Dermis blood vessel endothelial cell (primary cell): Measurements from ENCODE around the gene HYKK. TPM values are rescaled to one million over a fixed set of nuclear protein-coding genes. Genes with fewer than 3 reads are reported as not detected.
A peak's percentile ranks its signal among the peaks of the same experiment; 100 is the strongest.
"Not testable (repeated sequence)": the region's sequence is repeated elsewhere in the genome, so short reads cannot be mapped to it uniquely, and the experiment has no call there.

Source experiments
- DNase-seq: peaks from one replicate; pipeline ENCODE4 v3.0.0; 2010
- total RNA-seq: library from RNA; depleted of rRNA; stranded (reverse); fragments of >200 nt; gene quantifications from 2 replicates; pipeline ENCODE4 v1.2.3, GENCODE V29; 2014

The HYKK gene
- total RNA-seq, 1 donor from 2014 or later: 3.4 TPM

- peak; percentile 13 for DNase-seq
Measured at GRCh38 chr15:78540871-78541743, 33.7 kb downstream of the HYKK start.

DNA sequence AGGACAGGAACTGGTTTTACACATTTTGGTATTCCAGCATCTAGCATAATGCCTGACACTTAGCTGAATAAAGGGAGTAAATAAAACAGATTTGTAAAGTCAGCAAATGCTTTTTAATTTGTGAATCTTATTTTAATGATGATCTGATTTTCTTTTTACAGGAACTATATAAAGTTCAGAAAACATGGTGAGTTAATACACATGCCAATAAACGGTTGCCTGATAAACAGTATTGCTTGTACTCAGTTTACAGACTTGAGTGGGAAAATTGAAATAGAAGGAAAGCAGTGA is 34.3 kb downstream of the HYKK start:
- DNase-seq: no peak

- DNase-seq: no peak
Measured at GRCh38 chr15:78542647-78543046, 35.3 kb downstream of the HYKK start.

DNA sequence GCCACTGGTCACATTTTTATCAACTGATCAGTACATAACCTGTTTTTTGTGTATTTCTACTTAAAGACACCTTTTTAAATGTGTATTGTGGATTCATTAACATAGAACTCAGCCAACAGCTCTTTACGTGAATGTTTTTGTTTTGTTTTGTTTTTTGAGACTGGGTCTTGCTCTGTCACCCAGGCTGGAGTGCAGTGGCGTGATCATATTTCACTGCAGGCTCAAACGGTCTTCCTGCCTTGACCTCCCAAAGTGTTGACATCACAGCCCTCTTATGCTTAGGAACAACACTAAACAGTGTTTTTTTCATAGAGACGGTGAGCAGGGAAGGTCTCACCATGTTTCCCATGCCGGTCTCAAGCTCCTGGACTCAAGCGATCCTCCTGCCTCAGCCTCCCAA is 42.8 kb downstream of the HYKK start:
- DNase-seq: no peak

DNA sequence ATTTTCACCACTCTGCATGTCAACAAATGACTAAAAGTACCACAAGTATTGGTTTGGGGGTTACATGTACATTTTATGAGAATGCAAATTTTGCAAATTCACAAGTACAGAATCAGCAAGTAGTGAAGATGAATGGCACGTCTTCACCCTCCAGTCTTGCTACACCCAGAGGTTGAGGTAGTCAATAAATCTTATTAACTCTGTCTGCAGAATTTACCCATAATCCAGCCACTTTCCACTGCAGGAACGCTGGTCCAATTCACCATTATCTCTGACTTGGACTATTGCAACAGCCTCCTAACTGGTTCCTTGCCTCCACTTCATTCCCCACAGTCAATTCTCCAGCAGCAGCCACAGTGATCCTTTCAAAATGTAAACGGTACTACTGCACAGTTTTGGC is 43.4 kb downstream of the HYKK start:
- no peak for DNase-seq

GRCh38 chr15:78551902-78552301 is 44.5 kb downstream of the HYKK start:
- no peak for DNase-seq

DNA sequence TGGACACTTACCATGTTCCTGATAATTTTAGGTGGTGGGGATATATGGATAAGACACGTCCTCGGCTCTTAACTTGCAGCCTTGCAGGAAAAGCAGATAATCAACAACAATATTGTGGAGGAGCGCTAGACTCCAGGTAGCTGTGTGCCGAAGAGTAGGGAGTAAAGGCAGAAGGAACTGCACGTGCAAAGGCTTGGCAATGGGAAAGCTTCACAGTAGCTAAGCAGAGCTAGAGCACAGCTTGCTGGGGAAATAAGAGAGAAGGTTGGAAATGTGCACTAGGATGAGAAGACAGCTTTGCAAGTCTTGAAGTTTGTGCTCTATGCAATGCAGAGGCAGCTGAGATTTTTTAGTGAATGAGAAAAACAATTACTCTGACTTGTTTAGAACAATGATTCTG is 45.2 kb downstream of the HYKK start:
- DNase-seq: no peak

DNA sequence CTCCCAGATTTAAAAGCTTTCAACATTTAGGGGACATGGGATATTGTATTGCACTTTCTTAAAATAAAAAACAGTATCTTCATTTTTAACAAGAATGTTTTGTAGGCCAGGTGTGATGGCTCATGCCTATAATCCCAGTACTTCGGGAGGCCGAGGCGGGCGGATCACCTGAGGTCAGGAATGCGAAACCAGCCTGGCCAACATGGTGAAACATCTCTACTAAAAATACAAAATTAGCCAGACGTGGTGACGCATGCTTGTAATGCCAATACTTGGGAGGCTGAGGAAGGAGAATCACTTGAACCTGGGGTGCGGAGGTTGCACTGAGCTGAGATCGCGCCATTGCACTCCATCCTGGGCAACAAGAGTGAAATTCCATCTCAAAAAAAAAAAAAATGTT is 52.8 kb downstream of the HYKK start:
- not testable (repeated sequence) for DNase-seq

- no peak for DNase-seq
Measured at GRCh38 chr15:78561490-78561889, 54.1 kb downstream of the HYKK start.

GRCh38 chr15:78563092-78563491 is 55.7 kb downstream of the HYKK start:
- DNase-seq: no peak

- no peak for DNase-seq
Measured at GRCh38 chr15:78564743-78565096, 57.3 kb downstream of the HYKK start.

GRCh38 chr15:78565097-78565950 is 57.9 kb downstream of the HYKK start, which contains the start of gene CHRNA5:
Gene CHRNA5, plus strand, starts transcription at chr15:78565520. Its CDS starts 200 bp downstream, at chr15:78565720.
- peak; percentile 85 for DNase-seq

DNA sequence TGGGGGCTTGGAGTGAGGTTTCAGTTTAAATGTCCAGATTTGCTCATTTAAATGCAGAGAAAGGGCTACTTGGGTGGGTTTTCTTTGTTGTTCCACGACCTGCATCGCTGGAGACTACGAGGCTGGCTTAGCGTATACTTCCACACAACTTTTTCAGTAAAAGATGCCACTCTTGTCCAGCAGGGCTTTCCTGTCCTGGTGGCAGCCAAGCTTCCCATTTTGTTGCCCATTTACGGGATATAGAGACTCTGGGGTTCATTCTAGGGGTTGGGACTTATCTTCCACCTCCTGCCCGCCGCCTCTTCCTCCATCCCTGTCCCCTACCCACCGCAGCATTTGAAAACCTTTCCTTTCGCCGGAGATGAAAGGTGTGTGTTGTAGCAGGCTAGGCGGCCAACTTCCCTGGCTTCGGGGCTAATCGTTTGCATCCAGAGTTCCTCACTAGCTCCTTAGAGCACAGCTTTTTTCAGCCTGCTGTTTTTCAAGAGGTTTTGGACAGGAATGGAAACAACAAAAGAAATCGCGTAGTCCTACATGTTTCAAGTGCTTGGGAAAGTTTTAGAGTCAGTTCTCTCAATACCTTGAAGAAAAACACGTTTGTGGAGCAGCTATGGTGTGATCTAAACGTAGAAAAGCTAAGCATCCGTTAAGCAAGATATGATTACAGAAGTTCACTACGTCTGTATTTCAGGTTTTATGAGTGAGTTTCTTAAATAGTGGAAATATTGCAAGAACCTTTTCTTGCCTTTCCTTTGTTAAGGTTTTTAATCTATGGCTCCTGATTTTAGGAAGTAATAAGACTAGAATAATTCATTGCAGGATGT is 58.8 kb downstream of the HYKK start:
- DNase-seq: peak; percentile 29

DNA sequence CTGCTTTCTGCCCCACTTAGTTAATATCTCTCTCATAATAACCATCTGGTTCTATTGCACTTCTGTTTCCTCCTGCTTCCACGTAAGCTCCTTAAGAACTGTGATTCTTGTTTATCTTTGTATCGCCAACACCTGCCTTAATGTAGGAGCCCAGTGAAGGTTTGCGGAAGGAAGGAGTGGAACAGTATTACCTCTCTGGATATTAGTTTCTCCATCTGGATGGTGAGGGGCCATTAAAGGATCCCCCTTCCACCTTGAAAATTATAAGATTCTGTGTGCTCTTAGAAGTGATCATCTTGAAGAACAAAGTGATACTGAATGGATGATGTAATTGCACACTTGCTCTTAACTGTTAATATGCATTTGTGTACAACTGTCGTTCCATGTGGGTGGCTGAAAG is 60.2 kb downstream of the HYKK start:
- DNase-seq: no peak

- no peak for DNase-seq
Measured at GRCh38 chr15:78570710-78571109, 63.3 kb downstream of the HYKK start.

GRCh38 chr15:78571382-78571781 is 64.0 kb downstream of the HYKK start:
- DNase-seq: no peak

DNA sequence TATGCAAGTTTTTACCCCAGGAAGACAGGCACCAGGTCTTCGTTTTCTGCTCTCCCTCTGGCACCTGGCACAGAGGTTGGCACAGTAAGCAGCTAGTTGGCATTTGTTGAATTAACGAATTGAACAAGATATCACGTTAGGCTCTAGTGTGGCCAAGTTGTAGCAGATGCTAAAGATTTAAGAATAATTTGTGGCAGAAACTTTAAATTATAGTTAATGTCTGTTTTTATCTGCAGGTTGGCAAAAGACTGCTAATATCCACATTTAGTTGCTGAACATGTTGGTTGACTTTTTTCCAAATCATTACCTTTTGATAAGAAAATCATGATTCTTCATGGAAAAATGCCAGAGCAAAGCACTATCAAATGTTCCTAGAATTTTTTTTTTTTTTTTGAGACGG is 66.0 kb downstream of the HYKK start:
- DNase-seq: no peak

DNA sequence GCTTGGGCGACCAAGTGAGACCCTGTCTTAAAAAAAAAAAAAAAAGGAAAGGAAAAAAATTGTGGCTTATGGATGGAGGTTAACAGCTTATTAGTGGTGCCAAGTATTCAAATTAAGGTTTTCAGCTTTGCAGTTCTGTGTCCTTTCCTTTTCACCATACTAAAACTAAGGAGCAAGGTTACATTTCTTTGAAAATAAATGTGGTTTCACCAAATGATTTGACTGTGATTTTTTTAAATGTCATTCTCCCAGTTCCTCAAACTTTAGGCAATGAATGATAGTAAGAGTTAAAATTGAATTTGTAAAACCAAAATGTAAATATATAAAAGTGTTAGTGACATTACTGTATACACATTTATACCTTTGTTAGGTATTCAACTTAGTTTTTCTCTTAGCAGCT is 67.6 kb downstream of the HYKK start:
- no peak for DNase-seq

Other genes starting within 250 kb of the HYKK start
- gene DNAJA4, start 243.0 kb upstream of the HYKK start, total RNA-seq: 3.9 and 5.6 TPM in 2 replicates
- gene SKIC8, start 208.0 kb upstream of the HYKK start, total RNA-seq: 64.1 and 76.2 TPM in 2 replicates
- gene CRABP1, start 167.2 kb upstream of the HYKK start, total RNA-seq: not detected in 2 replicates
- gene IREB2, start 69.4 kb upstream of the HYKK start, total RNA-seq: 26.0 and 48.1 TPM in 2 replicates
- 315 and 321 TPM in 2 replicates for gene PSMA4, start 32.9 kb downstream of the HYKK start, total RNA-seq
- gene CHRNA5, start 57.9 kb downstream of the HYKK start, total RNA-seq: 4.6 and 7.2 TPM in 2 replicates
- gene CHRNA3, start 113.4 kb downstream of the HYKK start, total RNA-seq: not detected in 2 replicates
- not detected in 2 replicates for gene CHRNB4, start 133.6 kb downstream of the HYKK start, total RNA-seq